ENCODE data around the gene KCNQ2.

The KCNQ2 gene

DNA sequence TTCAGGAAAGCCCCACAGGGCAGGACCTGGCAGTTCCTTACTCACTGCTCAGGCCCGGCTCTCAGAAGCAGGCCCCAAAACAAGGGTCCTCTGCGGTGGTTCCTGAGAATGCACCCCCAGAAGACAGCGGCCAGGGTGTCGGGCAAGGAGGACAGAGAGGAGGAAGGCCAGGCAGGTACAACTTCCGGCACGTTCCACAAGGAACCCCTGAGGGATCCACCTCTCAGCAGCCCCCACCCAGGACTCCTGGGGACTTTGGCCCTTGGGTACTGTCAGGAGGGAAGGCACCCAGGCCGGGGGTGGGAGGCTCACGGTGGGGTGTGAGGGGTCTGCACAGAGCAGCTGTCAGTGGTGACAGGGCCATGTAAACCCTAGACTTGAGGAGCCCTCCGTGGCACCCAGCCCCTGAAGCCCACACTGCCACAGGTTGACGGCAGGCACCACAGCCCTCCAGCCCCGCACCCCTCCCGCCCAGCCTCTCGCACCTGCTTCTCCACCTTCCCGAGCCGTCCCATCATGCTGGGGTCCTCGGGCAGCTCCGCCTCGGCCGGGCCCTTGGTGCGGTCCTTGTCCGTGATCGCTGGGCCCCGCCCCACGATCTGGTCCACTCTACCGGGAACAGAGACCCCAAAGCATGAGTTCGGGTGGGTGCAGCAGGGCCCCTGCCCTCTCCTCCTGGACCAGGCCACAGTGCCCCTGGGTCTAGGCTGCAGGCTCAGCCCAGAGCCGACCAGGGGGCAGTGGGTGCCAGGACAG lies 64.3 kb downstream of the KCNQ2 start:
- DNase-seq (ENCODE audit: low spot score in 2 of 2) (no peak), ATAC-seq (ENCODE audit: low read depth) (no peak)
- H3K4me3 Mint-ChIP-seq: no peak overlapping the region
- H3K27me3 Mint-ChIP-seq: peaks cover 8% of the 10 kb centered on the region
- no peaks in the 10 kb centered on the region for H3K36me3 Mint-ChIP-seq
- no peak overlapping the region for H3K27ac Mint-ChIP-seq
- H3K4me1 Mint-ChIP-seq: peaks cover 4% of the 10 kb centered on the region
- H3K9me3 Mint-ChIP-seq: no peaks in the 10 kb centered on the region

DNA sequence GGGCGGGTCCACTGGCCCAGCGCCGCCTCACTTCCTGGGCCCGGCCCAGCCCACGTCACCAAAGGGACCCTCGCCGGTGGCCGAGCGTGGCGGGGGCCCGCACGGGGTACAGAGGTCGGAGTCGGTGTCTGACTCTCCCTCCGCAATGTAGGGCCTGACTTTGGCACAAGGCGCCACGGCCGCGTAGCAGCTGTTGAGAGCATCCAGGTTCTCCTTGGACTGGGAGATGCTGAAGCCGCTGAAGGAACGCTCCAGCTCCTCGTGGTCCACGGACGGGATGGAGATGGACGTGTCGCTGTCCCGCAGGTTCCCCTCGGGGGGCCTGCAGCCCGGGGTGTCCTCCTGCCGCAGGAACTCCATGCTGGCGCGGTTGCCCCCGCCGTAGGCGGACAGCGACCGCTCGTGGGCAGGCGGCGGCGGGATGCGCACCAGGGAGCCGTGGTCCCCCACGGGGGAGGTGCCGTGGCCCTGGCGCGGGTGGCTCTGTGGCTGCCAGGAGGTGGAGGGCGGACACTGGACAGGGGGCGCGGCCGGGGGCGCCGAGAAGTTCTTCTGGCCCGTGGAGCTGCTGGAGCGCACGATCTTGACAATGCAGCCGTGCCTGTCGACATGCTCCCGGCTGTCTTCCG lies 65.7 kb downstream of the KCNQ2 start:
- H3K27me3 Mint-ChIP-seq: peaks cover 7% of the 10 kb centered on the region
- peaks cover 4% of the 10 kb centered on the region for H3K4me1 Mint-ChIP-seq
- H3K36me3 Mint-ChIP-seq: no peaks in the 10 kb centered on the region
- DNase-seq (ENCODE audit: low spot score in 2 of 2): no peak
- ATAC-seq (ENCODE audit: low read depth): no peak
- no peak overlapping the region for H3K27ac Mint-ChIP-seq
- H3K9me3 Mint-ChIP-seq: no peaks in the 10 kb centered on the region
- no peak overlapping the region for H3K4me3 Mint-ChIP-seq

DNA sequence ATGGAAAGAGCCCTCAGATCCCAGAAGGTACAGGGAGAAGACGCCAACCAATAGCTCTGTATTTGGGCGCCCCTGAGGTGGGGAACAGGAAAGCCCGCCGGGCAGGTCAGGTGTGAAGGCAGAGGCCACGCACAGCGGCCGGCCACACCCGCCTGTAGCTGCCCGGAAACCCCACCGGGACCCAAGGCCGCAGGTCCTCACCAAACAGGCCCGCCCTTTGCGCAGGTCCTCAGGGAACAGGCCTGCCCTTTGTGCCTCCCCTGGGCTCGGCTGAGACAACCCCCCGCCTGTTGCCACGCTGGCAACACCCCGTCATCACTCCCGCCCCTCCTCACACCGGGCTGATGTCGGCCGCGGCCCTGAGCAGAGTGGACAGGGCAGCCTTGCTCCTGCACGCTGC lies 66.4 kb downstream of the KCNQ2 start:
- Mint-ChIP-seq H3K4me3 (no peak overlapping the region), H3K27ac (no peak overlapping the region), H3K4me1 (peaks cover 4% of the 10 kb centered on the region), H3K9me3 (no peaks in the 10 kb centered on the region), H3K27me3 (peaks cover 5% of the 10 kb centered on the region), H3K36me3 (no peaks in the 10 kb centered on the region)
- ATAC-seq (ENCODE audit: low read depth) (no peak), DNase-seq (ENCODE audit: low spot score in 2 of 2) (no peak)

DNA sequence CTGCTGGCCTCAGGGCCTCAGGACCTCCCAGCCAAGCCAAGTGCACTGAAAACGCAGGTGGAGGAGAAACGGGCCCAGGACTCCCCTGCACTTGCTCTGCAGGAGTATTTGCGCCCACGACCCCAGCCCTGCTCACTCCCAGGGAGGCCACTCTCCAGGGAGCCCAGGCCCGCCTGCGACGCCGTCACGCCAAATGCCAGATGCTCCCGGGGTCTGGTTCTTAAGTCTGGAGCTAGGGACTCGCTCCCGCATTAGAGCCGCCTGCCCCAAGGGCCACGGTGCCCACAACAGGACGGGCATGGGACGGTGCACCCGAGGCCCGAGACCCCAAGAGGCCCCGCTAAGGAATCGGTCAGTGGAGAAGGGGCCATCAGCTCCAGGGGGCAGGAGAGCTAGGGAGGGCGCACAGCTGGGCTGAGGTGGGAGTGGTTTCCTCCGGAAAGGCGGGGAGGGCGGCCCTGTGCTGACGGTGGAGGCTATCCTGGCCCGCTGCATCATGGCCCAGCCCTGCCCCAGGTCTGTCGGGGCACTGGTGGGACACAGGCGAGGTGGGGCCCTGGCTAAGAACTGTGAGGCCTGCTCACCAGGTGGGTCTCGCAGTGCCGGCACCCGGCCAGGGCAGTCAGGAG lies 67.2 kb downstream of the KCNQ2 start:
- H3K9me3 Mint-ChIP-seq: no peaks in the 10 kb centered on the region
- DNase-seq (ENCODE audit: low spot score in 2 of 2): no peak
- no peak for ATAC-seq (ENCODE audit: low read depth)
- peaks cover 7% of the 10 kb centered on the region for H3K27me3 Mint-ChIP-seq
- no peak overlapping the region for H3K27ac Mint-ChIP-seq
- no peaks in the 10 kb centered on the region for H3K36me3 Mint-ChIP-seq
- no peak overlapping the region for H3K4me3 Mint-ChIP-seq
- peaks cover 4% of the 10 kb centered on the region for H3K4me1 Mint-ChIP-seq

DNA sequence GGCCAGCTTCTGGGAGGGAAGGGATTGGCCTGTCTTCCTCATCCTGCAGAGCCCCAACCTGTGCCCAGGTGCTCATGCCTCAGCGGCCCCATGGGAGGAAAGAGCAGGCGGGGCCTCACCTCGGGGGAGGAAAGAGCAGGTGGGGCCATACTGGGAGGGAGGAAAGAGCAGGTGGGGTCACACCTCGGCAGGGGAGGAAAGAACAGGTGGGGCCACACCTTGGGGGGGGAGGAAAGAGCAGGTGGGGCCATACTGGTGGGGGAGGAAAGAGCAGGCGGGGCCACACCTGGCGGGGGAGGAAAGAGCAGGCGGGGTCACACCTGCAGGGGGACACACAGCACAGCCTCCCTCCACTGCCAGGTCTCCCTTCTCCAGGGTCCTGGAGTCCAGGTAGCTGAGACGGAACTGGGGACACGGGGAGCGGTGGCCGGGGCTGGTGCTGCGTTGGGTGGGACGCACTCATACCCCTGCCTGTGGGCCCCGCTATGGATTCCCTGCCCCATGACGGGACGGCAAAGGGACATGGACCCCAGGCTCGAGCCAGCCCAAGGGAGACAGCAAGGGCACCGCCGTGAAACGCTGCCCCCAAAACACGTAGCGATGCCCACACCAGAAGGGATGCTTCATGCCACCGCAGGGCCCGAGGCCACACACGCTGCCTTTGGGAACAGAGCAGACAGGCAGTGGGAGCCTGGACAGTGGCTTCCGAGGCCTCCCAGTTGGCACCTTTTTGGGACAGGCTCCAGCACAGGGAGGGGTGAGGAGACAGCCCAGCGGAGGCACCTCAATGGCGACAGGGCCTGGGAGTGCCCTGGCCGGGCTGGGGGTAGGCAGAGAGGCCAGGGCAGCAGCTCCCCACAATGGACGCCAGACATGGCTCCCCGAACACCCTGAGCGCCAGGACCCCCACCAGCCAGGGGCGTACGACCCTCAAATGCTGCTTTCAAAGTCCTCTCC lies 68.0 kb downstream of the KCNQ2 start:
- peaks cover 7% of the 10 kb centered on the region for H3K27me3 Mint-ChIP-seq
- no peaks in the 10 kb centered on the region for H3K9me3 Mint-ChIP-seq
- no peak overlapping the region for H3K27ac Mint-ChIP-seq
- H3K4me3 Mint-ChIP-seq: no peak overlapping the region
- peaks cover 4% of the 10 kb centered on the region for H3K4me1 Mint-ChIP-seq
- H3K36me3 Mint-ChIP-seq: no peaks in the 10 kb centered on the region
- no peak for ATAC-seq (ENCODE audit: low read depth)
- DNase-seq (ENCODE audit: low spot score in 2 of 2): no peak

DNA sequence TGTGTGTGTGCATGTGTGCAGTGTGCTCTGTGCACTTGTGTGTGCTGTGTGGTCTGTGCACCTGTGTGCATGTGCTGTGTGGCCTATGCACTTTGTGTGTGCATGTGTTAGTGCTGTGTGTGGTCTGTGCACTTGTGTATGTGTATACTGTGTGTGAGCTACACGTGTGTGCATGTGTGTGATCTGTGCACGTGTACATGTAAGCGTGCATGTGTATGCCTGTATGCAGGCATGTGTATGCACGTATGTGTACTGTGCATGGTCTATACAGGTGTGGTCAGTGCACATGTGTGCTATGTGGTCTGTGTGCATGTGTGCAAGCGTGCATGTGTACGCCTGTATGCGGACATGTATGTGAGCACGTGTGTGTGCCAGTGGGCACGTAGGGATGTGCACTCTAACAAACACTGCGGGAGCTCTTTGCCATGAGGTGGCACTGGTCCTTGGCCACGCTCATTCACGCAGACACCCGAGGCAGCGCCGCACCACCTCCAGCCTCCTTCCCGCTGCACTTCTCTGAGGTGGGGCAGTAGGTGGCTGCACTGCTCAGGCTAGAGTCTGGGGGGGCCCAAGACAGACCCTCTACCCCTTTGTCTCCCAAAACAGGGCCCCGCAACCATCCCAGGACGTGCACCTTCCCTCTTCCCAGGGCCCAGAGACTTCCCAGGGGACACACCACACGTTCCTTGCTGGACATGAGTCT lies 68.9 kb downstream of the KCNQ2 start:
- Mint-ChIP-seq H3K4me3 (no peak overlapping the region), H3K27ac (no peak overlapping the region), H3K36me3 (no peaks in the 10 kb centered on the region), H3K4me1 (peaks cover 4% of the 10 kb centered on the region), H3K9me3 (no peaks in the 10 kb centered on the region), H3K27me3 (peaks cover 7% of the 10 kb centered on the region)
- DNase-seq (ENCODE audit: low spot score in 2 of 2) (no peak), ATAC-seq (ENCODE audit: low read depth) (no peak)

DNA sequence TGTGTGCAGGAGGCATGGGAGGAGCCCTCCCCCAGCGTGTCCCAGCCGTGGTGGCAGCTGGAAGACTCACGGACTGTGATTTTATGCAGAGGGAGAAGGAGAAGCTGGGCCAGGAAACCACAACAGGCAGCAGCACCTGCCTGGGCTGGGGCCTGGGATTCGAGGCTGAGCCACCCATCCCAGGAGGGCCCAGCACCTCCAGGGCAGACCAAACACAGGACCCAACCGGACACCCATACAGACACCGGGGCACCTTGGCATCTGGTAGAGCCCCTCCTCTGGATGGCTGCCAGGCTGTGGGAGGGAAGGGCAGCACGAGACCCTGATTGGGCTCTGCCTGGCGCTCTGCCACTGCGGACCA lies 69.6 kb downstream of the KCNQ2 start:
- Mint-ChIP-seq H3K4me1 (peaks cover 4% of the 10 kb centered on the region), H3K27ac (no peak overlapping the region), H3K9me3 (no peaks in the 10 kb centered on the region), H3K4me3 (no peak overlapping the region), H3K27me3 (peaks cover 7% of the 10 kb centered on the region), H3K36me3 (no peaks in the 10 kb centered on the region)
- ATAC-seq (ENCODE audit: low read depth) (no peak), DNase-seq (ENCODE audit: low spot score in 2 of 2) (no peak)

DNA sequence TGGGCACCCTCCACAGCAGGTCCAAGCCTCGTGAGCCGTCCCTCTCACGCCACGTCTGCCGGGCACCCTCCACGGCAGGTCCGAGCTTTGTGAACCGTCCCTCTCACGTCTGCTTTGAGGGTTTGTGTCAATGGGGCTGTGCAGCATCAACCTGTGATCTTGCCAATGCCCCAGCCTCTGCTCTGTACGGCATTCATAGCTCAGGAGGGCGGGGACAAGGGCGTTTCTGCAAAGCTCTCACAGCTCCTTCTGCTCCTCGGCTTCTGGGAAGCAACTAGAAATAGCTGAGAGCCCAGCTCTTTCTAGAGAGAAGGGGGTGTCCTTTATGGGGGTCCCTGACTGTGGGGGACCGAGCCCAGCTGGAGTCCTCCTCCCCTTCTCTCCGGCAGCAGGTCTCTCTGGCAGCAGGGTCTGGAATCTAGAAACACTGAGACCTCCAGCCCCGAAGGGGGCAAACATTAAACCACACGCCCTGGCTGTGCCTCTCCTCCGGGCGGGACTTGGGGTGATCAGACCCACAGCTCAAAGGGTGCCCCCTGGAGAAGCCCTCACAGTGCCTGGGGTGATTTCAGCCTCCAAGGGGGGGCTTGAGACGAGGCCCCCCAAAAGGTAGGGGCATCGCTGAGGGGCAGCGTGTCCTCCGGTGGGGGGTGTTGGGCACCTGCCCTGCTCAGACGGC lies 70.1 kb downstream of the KCNQ2 start:
- ATAC-seq (ENCODE audit: low read depth): no peak
- no peak overlapping the region for H3K4me3 Mint-ChIP-seq
- H3K27ac Mint-ChIP-seq: no peak overlapping the region
- peaks cover 7% of the 10 kb centered on the region for H3K27me3 Mint-ChIP-seq
- DNase-seq (ENCODE audit: low spot score in 2 of 2): no peak
- no peaks in the 10 kb centered on the region for H3K9me3 Mint-ChIP-seq
- no peaks in the 10 kb centered on the region for H3K36me3 Mint-ChIP-seq
- peaks cover 4% of the 10 kb centered on the region for H3K4me1 Mint-ChIP-seq

DNA sequence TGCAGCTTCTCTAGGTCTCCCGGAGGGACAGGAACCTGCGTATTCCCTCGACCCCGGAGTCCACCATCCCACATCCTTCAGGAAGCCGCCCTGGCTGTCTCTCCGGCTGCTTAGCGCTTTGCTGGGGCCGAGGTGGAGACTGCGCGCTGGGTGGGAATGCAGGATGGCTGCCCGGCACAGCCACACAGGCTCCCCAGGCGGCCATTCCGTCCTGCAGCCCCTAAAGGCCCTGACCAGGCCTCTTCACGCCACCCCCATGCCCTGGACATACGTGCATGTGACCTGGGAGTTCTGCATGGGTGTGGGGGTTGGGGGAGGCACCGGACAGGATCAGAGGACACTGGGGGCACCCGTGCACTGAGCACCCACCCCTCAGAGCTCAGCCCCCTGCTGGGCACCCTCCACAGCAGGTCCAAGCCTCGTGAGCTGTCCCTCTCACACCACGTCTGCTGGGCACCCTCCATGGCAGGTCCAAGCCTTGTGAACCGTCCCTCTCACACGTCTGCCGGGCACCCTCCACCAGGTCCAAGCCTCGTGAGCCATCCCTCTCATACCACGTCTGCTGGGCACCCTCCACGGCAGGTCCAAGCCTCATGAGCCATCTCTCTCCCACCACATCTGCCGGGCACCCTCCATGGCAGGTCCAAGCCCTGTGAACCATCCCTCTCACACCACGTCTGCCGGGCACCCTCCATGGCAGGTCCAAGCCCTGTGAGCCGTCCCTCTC lies 70.9 kb downstream of the KCNQ2 start:
- Mint-ChIP-seq H3K27me3 (peaks cover 7% of the 10 kb centered on the region), H3K36me3 (no peaks in the 10 kb centered on the region), H3K4me3 (no peak overlapping the region), H3K9me3 (no peaks in the 10 kb centered on the region), H3K4me1 (peaks cover 4% of the 10 kb centered on the region), H3K27ac (no peak overlapping the region)
- ATAC-seq (ENCODE audit: low read depth) (no peak), DNase-seq (ENCODE audit: low spot score in 2 of 2) (no peak)

DNA sequence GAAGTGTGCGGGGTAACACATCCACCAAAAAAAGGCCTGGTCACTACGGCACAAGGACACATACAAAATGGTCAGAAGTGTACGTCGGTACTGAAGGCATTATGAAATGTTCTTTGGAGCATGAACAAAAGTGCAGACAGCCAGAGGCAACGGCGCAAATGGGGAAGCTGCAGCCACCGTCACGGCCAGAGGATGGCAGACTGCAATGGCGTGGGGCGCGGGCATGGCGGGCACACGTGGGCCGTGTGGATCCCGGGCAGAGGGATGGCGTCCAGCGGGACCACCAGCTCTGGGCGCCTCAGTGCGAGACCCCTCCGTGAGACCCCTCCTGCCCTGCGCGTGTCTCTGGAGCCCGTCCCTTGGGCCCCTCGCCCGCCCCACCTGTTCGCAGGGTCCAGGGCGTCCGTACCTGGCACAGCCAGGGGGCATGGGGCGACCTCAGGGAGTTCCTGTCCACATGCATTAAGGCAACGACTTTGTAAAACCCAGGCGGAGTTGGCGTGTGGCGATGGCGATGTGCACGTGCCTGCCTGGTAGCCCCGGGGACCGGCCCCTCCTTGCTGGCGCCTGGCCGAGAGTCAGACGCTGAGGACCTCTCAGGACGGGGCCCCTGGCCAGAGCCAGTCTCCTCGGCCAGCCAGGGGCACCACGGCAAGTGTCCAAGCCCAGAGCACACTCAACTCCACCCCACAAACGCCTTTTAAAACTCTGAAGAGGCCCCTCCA lies 71.8 kb downstream of the KCNQ2 start:
- Mint-ChIP-seq H3K4me3 (no peak overlapping the region), H3K4me1 (peaks cover 4% of the 10 kb centered on the region), H3K27me3 (peaks cover 7% of the 10 kb centered on the region), H3K9me3 (no peaks in the 10 kb centered on the region), H3K27ac (no peak overlapping the region), H3K36me3 (no peaks in the 10 kb centered on the region)
- DNase-seq (ENCODE audit: low spot score in 2 of 2): no peak
- ATAC-seq (ENCODE audit: low read depth): no peak

DNA sequence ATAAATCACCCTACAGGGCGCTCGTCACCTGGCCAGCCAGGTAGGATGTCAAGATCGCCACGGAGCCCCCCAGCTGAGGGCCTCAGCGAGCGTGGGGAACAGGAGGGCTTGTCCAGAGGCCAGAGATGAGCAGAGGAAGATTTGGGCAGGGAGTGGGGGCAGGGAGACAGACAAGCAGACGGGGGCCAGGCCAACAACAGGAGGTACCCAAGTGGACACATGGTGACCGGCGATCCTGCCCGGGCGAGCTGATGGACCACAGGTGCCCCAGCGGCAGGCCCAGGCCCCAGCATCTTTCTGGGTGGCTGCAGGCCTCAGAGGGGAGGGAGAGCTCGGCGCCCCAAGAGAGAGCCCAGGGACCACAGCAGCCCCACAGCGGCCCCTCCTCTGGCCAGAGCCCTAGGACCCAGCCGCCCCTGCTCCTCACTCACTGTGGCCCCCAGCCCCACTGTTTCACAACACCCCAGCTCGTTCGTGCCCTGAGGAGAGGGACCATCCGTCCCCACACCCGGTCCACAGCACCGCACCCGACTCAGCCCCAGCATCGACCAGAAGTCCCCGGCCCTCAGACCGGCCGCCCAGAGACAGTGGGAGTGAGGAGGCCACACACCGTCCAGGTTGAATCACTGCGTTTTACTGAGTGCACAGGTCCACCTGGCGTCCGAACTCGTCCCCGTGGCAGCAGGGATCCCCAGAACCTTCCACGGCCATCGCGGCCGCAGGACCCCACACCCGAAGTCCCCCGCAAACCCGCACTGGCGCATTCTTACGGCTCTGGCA lies 72.7 kb downstream of the KCNQ2 start:
- Mint-ChIP-seq H3K27ac (no peak overlapping the region), H3K9me3 (no peaks in the 10 kb centered on the region), H3K36me3 (no peaks in the 10 kb centered on the region), H3K4me1 (peaks cover 4% of the 10 kb centered on the region), H3K4me3 (no peak overlapping the region), H3K27me3 (peaks cover 9% of the 10 kb centered on the region)
- ATAC-seq (ENCODE audit: low read depth) (no peak), DNase-seq (ENCODE audit: low spot score in 2 of 2) (no peak)
